Breast epithelium (tissue), 3 donors: ENCODE measurements around the gene TFCP2L1.

Source experiments
- POLR2A ChIP-seq: fragments of 450-650 bp; IDR thresholded peaks from one replicate; pipeline ENCODE4 v1.6.1; 2016; ENCODE audit warnings: antibody characterized with exemption, mild to moderate bottlenecking, moderate library complexity
- POLR2AphosphoS5 ChIP-seq, 3 donors: sonication (generic); formaldehyde crosslinking; IDR thresholded peaks; one replicate each; pipeline ENCODE4 v1.6.1; 2017; ENCODE audit warnings: antibody characterized with exemption in 3 of 3
- TF ChIP-seq, protein P1 (sequence below), 3 donors: fragments of 450-650 bp; IDR thresholded peaks; one replicate each; pipeline ENCODE4 v1.5.1; 2016 to 2017; ENCODE audit warnings: antibody characterized with exemption in 3 of 3, mild to moderate bottlenecking in 3 of 3, moderate library complexity in 3 of 3

DNA sequence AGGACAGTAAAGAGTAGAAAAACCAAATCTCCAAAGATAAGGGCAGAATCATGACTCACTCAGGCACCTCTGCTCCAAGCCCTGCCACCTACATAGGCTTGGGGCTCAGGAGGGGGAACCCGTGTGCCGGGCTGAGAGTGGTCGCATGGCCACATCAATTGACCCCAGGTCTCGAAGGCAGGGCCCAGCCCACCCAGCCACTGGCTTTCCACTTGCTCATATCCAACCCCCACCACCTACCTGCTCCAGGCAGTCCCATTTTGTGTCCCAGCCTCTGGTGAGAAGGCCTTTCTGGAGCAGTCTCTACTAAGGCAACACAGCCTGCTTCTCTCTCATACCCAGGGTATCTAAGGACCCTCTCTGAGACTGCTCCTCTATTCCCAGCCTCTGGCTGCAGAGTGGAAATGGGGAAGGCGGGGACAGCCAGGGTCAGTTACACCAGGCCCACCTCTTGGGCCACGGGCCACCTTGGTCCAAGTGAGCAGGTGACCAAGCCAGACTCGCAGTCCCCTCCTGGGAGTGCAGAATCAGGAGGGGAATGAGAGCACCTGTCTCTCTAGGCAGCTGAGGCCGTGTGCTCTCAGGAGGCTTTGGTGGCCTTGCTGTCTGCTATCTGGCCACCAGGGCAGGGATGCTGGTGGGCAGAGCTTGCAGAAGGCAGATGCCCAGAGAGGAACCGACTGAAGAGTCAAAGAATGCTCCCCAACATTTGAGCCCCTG lies 20.8 kb downstream of the TFCP2L1 start:
- TF ChIP-seq, protein P1, sequence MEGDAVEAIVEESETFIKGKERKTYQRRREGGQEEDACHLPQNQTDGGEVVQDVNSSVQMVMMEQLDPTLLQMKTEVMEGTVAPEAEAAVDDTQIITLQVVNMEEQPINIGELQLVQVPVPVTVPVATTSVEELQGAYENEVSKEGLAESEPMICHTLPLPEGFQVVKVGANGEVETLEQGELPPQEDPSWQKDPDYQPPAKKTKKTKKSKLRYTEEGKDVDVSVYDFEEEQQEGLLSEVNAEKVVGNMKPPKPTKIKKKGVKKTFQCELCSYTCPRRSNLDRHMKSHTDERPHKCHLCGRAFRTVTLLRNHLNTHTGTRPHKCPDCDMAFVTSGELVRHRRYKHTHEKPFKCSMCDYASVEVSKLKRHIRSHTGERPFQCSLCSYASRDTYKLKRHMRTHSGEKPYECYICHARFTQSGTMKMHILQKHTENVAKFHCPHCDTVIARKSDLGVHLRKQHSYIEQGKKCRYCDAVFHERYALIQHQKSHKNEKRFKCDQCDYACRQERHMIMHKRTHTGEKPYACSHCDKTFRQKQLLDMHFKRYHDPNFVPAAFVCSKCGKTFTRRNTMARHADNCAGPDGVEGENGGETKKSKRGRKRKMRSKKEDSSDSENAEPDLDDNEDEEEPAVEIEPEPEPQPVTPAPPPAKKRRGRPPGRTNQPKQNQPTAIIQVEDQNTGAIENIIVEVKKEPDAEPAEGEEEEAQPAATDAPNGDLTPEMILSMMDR (IDR thresholded peaks at IDR 0.05), result no peak
- no peak for TF ChIP-seq POLR2A
- no peak for TF ChIP-seq POLR2AphosphoS5 (IDR thresholded peaks at IDR 0.05)
